ENCODE data around the gene SLC11A2. TPM values are rescaled to one million over a fixed set of nuclear protein-coding genes. Genes with fewer than 3 reads are reported as not detected.
A peak's percentile ranks its signal among the peaks of the same experiment; 100 is the strongest.

SLC11A2 gene
- total and polyA plus RNA-seq, 2 of the 13 experiments (the other 11 are each of a cell fraction or from before 2014, with no cell fraction given), result 71.7 to 77.0 TPM

GRCh38 chr12:51027342-51027835, 1.2 kb upstream of the SLC11A2 start:
- H3K4me2 ChIP-seq (ENCODE audit: low read depth, low read length), result peak overlapping the region; percentile 75
- ChIA-PET POLR2A (interaction anchor here (0.6 to 4.4 kb wide), 9 partner anchors 10 to 263 kb away, joined by 3 to 24 read pairs (median 12); partner anchors contain the start of genes ATF1, CSRNP2 and DAZAP2), CTCF (ENCODE audit: low intra/inter-chr PET ratio, low total read pairs) (interaction anchor here (1.4 kb wide), 1 partner anchor 202 kb away, joined by 4 read pairs; no protein-coding TSS in a partner anchor)
- peak overlapping the region; percentile 19 for H3K27ac ChIP-seq (ENCODE audit: extremely low read length, insufficient read depth, low read length)
- FAIRE-seq, result no peak
- in situ Hi-C loops (cut with HindIII; ENCODE audit: extremely low pct_ligation_motif_present, low pct_unique_long_range_greater_than_20kb), result loop anchor here (10.0 kb wide), 1 partner anchor 203 kb away; no protein-coding TSS in a partner anchor
- H3K9me3 ChIP-seq (ENCODE audit: low read length), result no peaks in the 10 kb centered on the region
- no peaks in the 10 kb centered on the region; a peak in 1 of 5 replicates for H3K27me3 ChIP-seq (ENCODE audit: control insufficient read depth in 1 of 2, insufficient read depth in 2 of 2, low read length in 2 of 2)
- H3K36me3 ChIP-seq (replicated peaks in 1 of 2; ENCODE audit: control insufficient read depth in 1 of 2, insufficient read depth in 2 of 2, low read length in 2 of 2), result no peaks in the 10 kb centered on the region
- WGBS (ENCODE audit: low lambda C conversion rate), result 45% methylated on average over 14 of the region's 15 CpGs
- H3K9ac ChIP-seq (ENCODE audit: insufficient read depth, low read depth, low read length), result peak overlapping the region; percentile 48
- peaks cover 60% of the 10 kb centered on the region for H3K4me1 ChIP-seq (ENCODE audit: insufficient read depth, low read length)
- H3K4me3 ChIP-seq (replicated peaks in 1 of 3; ENCODE audit: insufficient read depth in 1 of 3, low read depth in 2 of 3, low read length in 3 of 3), result peak overlapping the region; percentile 38 to 60 (median 44)
- H4K20me1 ChIP-seq (ENCODE audit: insufficient read depth, low read length), result no peaks in the 10 kb centered on the region
- H3K79me2 ChIP-seq (ENCODE audit: insufficient read depth, low read length), result peaks cover 29% of the 10 kb centered on the region
- intact Hi-C loops (cut with micrococcal nuclease; ENCODE audit: unreplicated experiment), result loop anchor here (2.0 to 10.0 kb wide), 2 partner anchors 47 to 1903 kb away; no protein-coding TSS in a partner anchor
- no TSS peak for BruUV-seq (replicated peaks)
- no peak for ATAC-seq
- TF ChIP-seq PCBP1 (IDR thresholded peaks at IDR 0.05; ENCODE audit: borderline replicate concordance, low read depth, low read length) (no peak), ZNF761 (CRISPR knock-in tag; conservative IDR thresholded peaks at IDR 0.05) (no peak), GLI4 (CRISPR knock-in tag; IDR thresholded peaks at IDR 0.05; ENCODE audit: borderline replicate concordance) (no peak), CREBL2 (CRISPR knock-in tag; IDR thresholded peaks at IDR 0.05; ENCODE audit: borderline replicate concordance) (no peak), ZBTB1 (CRISPR knock-in tag; IDR thresholded peaks at IDR 0.05; ENCODE audit: borderline replicate concordance) (no peak), YY1 (IDR thresholded peaks at IDR 0.05; ENCODE audit: insufficient read depth, insufficient replicate concordance, low read depth, low read length) (no peak), GZF1 (CRISPR knock-in tag; IDR thresholded peaks at IDR 0.05) (peak; percentile 98), CCAR2 (optimal IDR thresholded peaks at IDR 0.05; ENCODE audit: low read depth, low read length) (no peak), ZXDC (CRISPR knock-in tag; IDR thresholded peaks at IDR 0.05) (no peak)
- no peak for DNase-seq (ENCODE audit: low spot score)
- peak overlapping the region; percentile 39 for H2AFZ ChIP-seq (ENCODE audit: low read length)

Data from HepG2 (cell line).